Activated CD4-positive, alpha-beta T cell treated with anti-CD3 and anti-CD28 coated beads for 36 hours (primary cell): Measurements from ENCODE around the gene GAL. TPM values are rescaled to one million over a fixed set of nuclear protein-coding genes. Genes with fewer than 3 reads are reported as not detected.

ENCODE experiments used
- ATAC-seq: fragments of 200-7000 bp; cut with Tn5 transposase; one replicate; pipeline ENCODE4 v1.10.0; 2021; ENCODE audit warnings: mild to moderate bottlenecking, moderate library complexity
- CTCF ChIA-PET: fragments of 350-600 bp; sonication (Branson Sonifier 250); formaldehyde crosslinking; loops from one replicate; lab custom pipeline; 2021; ENCODE audit warnings: antibody characterized with exemption; lab: Charles Lee
- POLR2A ChIA-PET: fragments of 350-600 bp; sonication (Branson Sonifier 250); formaldehyde crosslinking; loops from one replicate; lab custom pipeline; 2021; ENCODE audit warnings: antibody characterized with exemption, inconsistent platforms; lab: Charles Lee
- DNase-seq: peaks from one replicate; pipeline ENCODE4 v3.0.0-alpha.2; 2020
- H3K27ac Mint-ChIP-seq: one replicate; pipeline ENCODE4 v1.8.0; 2021; ENCODE audit warnings: mixed read lengths
- H3K27me3 Mint-ChIP-seq: one replicate; pipeline ENCODE4 v1.8.0; 2021; ENCODE audit warnings: mixed read lengths
- H3K36me3 Mint-ChIP-seq: one replicate; pipeline ENCODE4 v1.8.0; 2021; ENCODE audit warnings: low read depth, mixed read lengths
- H3K4me1 Mint-ChIP-seq: one replicate; pipeline ENCODE4 v1.8.0; 2021; ENCODE audit warnings: mixed read lengths
- H3K4me3 Mint-ChIP-seq: one replicate; pipeline ENCODE4 v1.8.0; 2021; ENCODE audit warnings: mild to moderate bottlenecking, moderate library complexity, mixed read lengths
- H3K9me3 Mint-ChIP-seq: one replicate; pipeline ENCODE4 v1.8.0; 2021; ENCODE audit warnings: low read depth, mixed read lengths
- intact Hi-C, 2 experiments: fragments of 100-400 bp; cut with DNase I in 1 of 2; cut with micrococcal nuclease in 1 of 2; formaldehyde crosslinking; loops; one replicate each; pipeline versions ENCODE4 v1.14.2 to v1.15.1; 2022 to 2024; cut with DNase I, micrococcal nuclease
- total RNA-seq, 2 experiments: library from RNA; stranded (reverse); gene quantifications; one replicate each; pipeline ENCODE4 v1.2.3, GENCODE V29; 2021

GAL gene
- total RNA-seq, 2 experiments from 2014 or later, result 2.2 to 2.5 TPM

DNA sequence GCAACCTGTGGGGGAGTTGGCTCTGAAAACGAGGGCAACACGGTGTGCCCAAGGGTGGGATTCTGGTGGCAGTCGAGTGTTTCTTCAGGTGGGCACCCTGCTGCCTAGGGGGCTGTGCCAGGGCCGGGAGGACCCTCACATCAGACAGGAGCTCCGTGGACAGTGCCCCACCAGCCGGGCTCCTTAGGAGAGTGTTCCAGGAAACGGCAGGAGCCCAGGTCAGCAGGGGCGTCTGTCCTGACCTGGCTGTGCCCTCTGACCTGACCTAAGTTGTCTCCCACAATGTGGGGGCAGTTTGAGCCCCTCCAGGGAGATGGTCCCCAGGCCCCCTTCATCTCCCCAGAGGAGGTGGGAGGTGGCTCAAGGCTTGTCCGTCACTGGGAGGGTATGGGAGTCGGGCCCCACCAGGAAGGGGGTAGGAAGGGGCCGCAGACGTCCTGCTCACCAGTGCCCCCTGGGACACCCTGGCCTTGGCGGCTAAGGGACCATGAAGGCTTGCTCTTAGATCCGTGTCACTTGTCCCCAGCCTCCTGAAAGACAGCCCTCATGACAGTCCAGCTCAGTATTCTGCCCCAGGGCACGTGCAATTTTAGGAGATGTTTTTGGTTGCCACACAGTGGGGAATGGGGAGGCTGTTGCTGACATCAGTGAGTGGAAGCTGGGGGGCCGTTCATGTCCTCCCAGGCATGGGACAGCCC, 32.2 kb upstream of the GAL start:
- ChIA-PET POLR2A (interaction anchor here (0.5 kb wide), 1 partner anchor 432 kb away, joined by 3 read pairs; no protein-coding TSS in a partner anchor), CTCF (no interaction called here)
- no peaks in the 10 kb centered on the region for H3K36me3 Mint-ChIP-seq
- no peak for ATAC-seq
- DNase-seq, result no peak
- intact Hi-C loops, result no loop called here
- peaks cover 7% of the 10 kb centered on the region for H3K9me3 Mint-ChIP-seq
- no peak overlapping the region for H3K4me3 Mint-ChIP-seq
- H3K27ac Mint-ChIP-seq, result no peak overlapping the region
- peaks cover 8% of the 10 kb centered on the region for H3K27me3 Mint-ChIP-seq
- no peaks in the 10 kb centered on the region for H3K4me1 Mint-ChIP-seq

GRCh38 chr11:68652683-68653156, 31.6 kb upstream of the GAL start:
- no peak for ATAC-seq
- no peak overlapping the region for H3K27ac Mint-ChIP-seq
- no peak overlapping the region for H3K4me3 Mint-ChIP-seq
- CTCF ChIA-PET, result no interaction called here
- no peaks in the 10 kb centered on the region for H3K4me1 Mint-ChIP-seq
- intact Hi-C loops, result no loop called here
- no peak for DNase-seq
- H3K9me3 Mint-ChIP-seq, result peaks cover 2% of the 10 kb centered on the region
- peaks cover 8% of the 10 kb centered on the region for H3K27me3 Mint-ChIP-seq
- no peaks in the 10 kb centered on the region for H3K36me3 Mint-ChIP-seq
- POLR2A ChIA-PET, result interaction anchor here (0.5 kb wide), 1 partner anchor 433 kb away, joined by 3 read pairs; no protein-coding TSS in a partner anchor

DNA sequence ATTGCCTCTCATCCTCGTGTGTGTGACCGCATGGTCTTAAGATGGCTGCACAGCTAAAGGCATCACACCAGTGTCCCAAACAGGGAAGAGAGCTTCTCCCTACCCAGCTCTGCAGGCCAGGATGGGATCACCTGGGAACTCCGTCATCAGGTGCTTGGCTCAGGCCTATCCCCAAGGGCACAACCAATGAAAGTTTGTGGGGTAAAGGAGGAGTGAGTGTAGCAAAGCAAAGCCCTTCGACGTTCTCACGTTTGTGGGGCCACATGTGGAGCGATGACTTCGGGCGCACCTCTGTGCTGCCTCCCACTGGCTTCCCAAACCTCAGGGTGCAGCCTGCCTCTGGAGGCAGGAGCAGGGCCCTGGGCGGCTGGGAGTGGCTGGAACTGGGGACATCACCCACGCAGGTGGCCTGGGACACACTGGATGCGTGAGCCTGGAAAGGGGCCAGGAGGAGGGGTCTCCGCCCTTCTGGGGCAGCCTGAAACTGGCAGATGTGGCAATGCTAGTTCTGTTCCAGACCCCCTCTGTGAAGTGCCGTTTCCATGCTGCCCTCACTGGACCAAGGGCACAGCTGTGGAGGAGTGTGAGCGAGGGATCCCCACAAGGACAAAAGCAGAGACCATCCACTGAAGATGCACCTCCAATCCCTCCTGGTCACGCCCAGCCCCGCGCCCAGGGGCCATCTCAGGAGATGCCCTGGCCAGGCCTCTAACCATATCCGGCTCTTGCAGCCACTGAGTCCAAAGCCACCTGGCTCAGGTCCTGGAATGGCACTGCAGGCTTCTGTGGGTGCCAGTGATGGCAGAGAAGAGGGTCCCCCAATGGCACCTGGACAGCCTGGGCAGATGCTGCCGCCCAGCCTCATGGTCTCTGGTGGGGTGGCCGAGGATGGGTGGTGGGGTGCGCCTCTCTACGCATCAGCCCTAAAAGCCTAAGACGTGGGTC, 30.6 kb upstream of the GAL start:
- H3K36me3 Mint-ChIP-seq, result no peaks in the 10 kb centered on the region
- H3K4me3 Mint-ChIP-seq, result no peak overlapping the region
- intact Hi-C loops, result no loop called here
- no peak overlapping the region for H3K27ac Mint-ChIP-seq
- no peaks in the 10 kb centered on the region for H3K4me1 Mint-ChIP-seq
- peaks cover 8% of the 10 kb centered on the region for H3K27me3 Mint-ChIP-seq
- POLR2A ChIA-PET, result no interaction called here
- ATAC-seq, result no peak
- CTCF ChIA-PET, result no interaction called here
- H3K9me3 Mint-ChIP-seq, result peaks cover 2% of the 10 kb centered on the region
- no peak for DNase-seq

DNA sequence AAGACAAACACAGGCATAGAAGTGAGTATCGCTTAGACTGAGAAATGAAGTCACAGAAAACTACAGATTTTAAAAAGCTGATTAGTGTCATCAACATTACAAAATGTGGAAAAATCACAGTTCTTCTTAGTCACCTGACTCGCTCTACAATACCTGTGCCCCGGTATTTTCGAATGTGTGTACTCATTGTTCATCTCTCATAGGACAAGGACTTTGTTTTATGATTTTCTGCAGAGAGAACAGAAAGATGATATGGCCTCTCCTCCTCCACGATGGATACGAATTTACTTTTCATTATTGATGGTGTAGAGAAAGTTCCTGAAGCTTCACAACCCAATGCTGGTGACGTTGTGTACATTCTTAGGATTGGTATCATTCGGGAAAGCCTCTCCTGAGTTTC, 29.4 kb upstream of the GAL start:
- intact Hi-C loops, result no loop called here
- no peak overlapping the region for H3K27ac Mint-ChIP-seq
- H3K36me3 Mint-ChIP-seq, result no peaks in the 10 kb centered on the region
- CTCF ChIA-PET, result interaction anchor here (0.7 to 0.8 kb wide), 2 partner anchors 13 to 45 kb away, joined by 3 read pairs; no protein-coding TSS in a partner anchor
- peaks cover 2% of the 10 kb centered on the region for H3K9me3 Mint-ChIP-seq
- ATAC-seq (no peak), DNase-seq (no peak)
- POLR2A ChIA-PET, result no interaction called here
- no peaks in the 10 kb centered on the region for H3K4me1 Mint-ChIP-seq
- peaks cover 3% of the 10 kb centered on the region for H3K27me3 Mint-ChIP-seq
- no peak overlapping the region for H3K4me3 Mint-ChIP-seq

GRCh38 chr11:68655406-68655805, 28.9 kb upstream of the GAL start:
- Mint-ChIP-seq H3K4me1 (no peaks in the 10 kb centered on the region), H3K36me3 (no peaks in the 10 kb centered on the region), H3K9me3 (peaks cover 2% of the 10 kb centered on the region), H3K4me3 (no peak overlapping the region), H3K27me3 (no peaks in the 10 kb centered on the region), H3K27ac (no peak overlapping the region)
- DNase-seq (no peak), ATAC-seq (no peak)
- CTCF ChIA-PET, result interaction anchor here (0.7 to 0.8 kb wide), 2 partner anchors 13 to 44 kb away, joined by 3 read pairs; no protein-coding TSS in a partner anchor
- intact Hi-C loops, result no loop called here
- POLR2A ChIA-PET, result no interaction called here

- Mint-ChIP-seq H3K4me3 (no peak overlapping the region), H3K27ac (no peak overlapping the region), H3K27me3 (no peaks in the 10 kb centered on the region), H3K36me3 (no peaks in the 10 kb centered on the region), H3K4me1 (no peaks in the 10 kb centered on the region), H3K9me3 (peaks cover 2% of the 10 kb centered on the region)
- no peak for ATAC-seq
- DNase-seq, result no peak
- POLR2A ChIA-PET, result no interaction called here
- intact Hi-C loops, result no loop called here
- CTCF ChIA-PET, result no interaction called here
These were observed 28.5 kb upstream of the GAL start for GRCh38 chr11:68655806-68656205.

GRCh38 chr11:68657021-68657780, 27.1 kb upstream of the GAL start:
- H3K9me3 Mint-ChIP-seq, result peaks cover 2% of the 10 kb centered on the region
- no peaks in the 10 kb centered on the region for H3K27me3 Mint-ChIP-seq
- ChIA-PET POLR2A (no interaction called here), CTCF (interaction anchor here (0.6 to 0.7 kb wide), 2 partner anchors 8 to 1042 kb away, joined by 3 read pairs; no protein-coding TSS in a partner anchor)
- no peak overlapping the region for H3K27ac Mint-ChIP-seq
- intact Hi-C loops, result no loop called here
- H3K36me3 Mint-ChIP-seq, result no peaks in the 10 kb centered on the region
- no peak overlapping the region for H3K4me3 Mint-ChIP-seq
- ATAC-seq, result no peak
- H3K4me1 Mint-ChIP-seq, result no peaks in the 10 kb centered on the region
- DNase-seq, result no peak

- no peaks in the 10 kb centered on the region for H3K4me1 Mint-ChIP-seq
- H3K4me3 Mint-ChIP-seq, result no peak overlapping the region
- H3K36me3 Mint-ChIP-seq, result no peaks in the 10 kb centered on the region
- peaks cover 2% of the 10 kb centered on the region for H3K9me3 Mint-ChIP-seq
- no peak overlapping the region for H3K27ac Mint-ChIP-seq
- POLR2A ChIA-PET, result no interaction called here
- CTCF ChIA-PET, result interaction anchor here (0.7 kb wide), 1 partner anchor 9 kb away, joined by 3 read pairs; no protein-coding TSS in a partner anchor
- no peak for DNase-seq
- ATAC-seq, result no peak
- H3K27me3 Mint-ChIP-seq, result peaks cover 3% of the 10 kb centered on the region
- intact Hi-C loops, result no loop called here
These were observed 26.2 kb upstream of the GAL start for GRCh38 chr11:68658097-68658496.

DNA sequence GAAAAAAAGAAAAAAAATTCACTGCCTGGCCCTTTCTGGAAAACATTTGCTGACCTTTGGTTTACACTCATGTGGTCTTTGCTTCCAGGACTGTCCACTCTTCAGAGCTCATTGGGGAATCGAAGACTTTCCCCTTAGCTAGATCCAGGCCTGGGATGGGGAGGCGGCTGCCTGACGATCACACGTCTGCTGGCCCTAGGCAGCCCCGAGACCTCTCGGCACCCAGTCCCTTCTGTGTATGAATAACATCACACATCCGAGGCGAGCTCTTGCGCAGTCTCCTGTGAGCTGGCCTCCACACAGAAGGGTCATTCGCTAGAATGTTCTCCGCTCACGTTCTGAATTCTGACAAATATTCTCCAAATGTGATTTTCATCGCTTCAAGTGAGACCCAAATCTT, 25.7 kb upstream of the GAL start:
- POLR2A ChIA-PET, result no interaction called here
- peaks cover 3% of the 10 kb centered on the region for H3K27me3 Mint-ChIP-seq

DNA sequence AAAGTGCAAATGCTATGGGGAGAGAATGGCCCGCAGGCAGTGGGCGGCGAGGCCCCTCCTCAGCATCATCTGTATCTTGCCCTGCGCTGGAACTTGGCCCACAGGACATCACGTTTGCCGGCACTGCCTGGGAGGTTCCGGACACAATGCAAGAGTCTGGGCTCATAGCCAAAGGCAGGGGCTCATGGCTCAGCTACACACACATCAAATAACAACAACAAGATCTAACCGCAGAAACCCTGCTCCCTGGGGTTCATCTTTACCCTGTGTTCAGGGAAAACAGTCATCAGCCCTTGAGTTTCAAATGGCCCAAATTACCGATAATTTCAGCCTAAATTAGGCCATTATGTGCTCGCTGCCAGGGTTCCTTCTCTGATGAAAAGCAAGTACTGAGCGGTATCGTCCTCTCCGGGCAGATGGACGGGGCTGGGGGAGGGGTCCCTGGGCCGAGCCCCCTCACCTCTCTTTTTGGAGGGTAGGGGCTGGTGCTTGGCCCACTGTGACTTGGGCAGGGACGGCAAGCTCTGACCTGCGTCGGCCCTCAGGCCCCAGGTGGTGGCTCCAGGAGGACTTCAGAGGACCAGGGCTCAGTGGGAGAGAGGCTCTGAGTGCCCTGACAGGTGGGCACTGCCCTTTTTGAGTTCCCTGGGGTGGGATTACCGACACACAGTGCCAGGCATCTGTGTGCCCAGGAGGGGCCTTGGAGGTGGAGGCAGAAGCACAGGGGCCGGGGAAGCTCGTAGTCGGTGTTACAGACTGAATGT, 25.0 kb upstream of the GAL start:
- ChIA-PET CTCF (no interaction called here), POLR2A (no interaction called here)
- Mint-ChIP-seq H3K27ac (no peak overlapping the region), H3K9me3 (peaks cover 2% of the 10 kb centered on the region), H3K4me3 (no peak overlapping the region), H3K36me3 (no peaks in the 10 kb centered on the region), H3K4me1 (no peaks in the 10 kb centered on the region), H3K27me3 (peaks cover 3% of the 10 kb centered on the region)
- no peak for ATAC-seq
- intact Hi-C loops, result no loop called here
- no peak for DNase-seq

More for the DNA sequence above, 25.7 kb upstream of the GAL start:
- intact Hi-C loops, result no loop called here
- Mint-ChIP-seq H3K4me3 (no peak overlapping the region), H3K36me3 (no peaks in the 10 kb centered on the region), H3K27ac (no peak overlapping the region), H3K4me1 (no peaks in the 10 kb centered on the region), H3K9me3 (peaks cover 2% of the 10 kb centered on the region)
- ATAC-seq, result no peak
- CTCF ChIA-PET, result no interaction called here
- DNase-seq, result no peak
